Measurements from ENCODE around the gene GATA2. TPM values are rescaled to one million over a fixed set of nuclear protein-coding genes. Genes with fewer than 3 reads are reported as not detected.

The GATA2 gene
- total and polyA plus RNA-seq, 2 of the 13 experiments (the other 11 are each of a cell fraction or from before 2014, with no cell fraction given), result 3.5 to 6.2 TPM

DNA sequence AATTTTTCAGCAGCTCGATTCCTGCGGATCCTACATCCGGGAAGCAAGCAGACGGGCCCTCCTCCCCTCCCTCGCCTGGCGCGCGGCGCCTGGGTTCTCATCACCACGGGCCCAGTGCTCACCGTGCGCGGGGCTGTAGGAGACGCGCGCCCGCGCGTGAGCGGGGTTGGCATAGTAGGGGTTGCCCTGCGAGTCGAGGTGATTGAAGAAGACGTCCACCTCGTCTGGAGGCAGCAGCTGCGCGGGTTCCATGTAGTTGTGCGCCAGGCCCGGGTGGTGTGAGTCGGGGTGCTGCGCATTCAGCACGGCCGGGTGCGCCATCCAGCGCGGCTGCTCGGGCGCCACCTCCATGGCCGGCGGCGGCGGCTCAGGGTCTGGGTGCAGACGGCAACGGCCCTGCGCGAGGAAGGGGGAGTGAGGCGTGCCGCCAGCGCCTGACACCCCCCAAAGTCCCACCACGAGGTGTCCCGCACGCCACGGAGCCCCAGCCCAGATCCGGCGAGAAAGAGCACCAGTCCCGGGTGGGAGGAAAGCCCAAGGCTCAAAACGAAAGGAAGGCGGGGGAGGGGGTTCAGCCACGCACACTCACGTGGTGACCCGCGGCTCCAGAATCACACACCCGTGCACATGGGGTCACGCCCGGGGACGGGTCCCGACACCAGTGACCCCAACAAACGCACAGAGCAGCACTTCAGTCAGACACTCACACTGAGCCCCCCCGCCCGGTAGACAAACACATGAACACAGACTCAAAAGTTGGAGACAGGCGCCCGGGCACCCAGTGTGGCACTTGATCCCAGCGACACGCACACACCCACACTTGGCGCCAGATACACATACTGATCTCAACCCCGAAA is 6.1 kb downstream of the GATA2 start:
- in situ Hi-C loops (cut with HindIII; ENCODE audit: extremely low pct_ligation_motif_present, low pct_unique_long_range_greater_than_20kb), result loop anchor here (5.0 kb wide), 2 partner anchors 60 to 180 kb away; no protein-coding TSS in a partner anchor
- no peak for TF ChIP-seq SAP130 (CRISPR knock-in tag; IDR thresholded peaks at IDR 0.05; ENCODE audit: low read depth)
- TF ChIP-seq SMARCE1 (IDR thresholded peaks at IDR 0.05; ENCODE audit: borderline replicate concordance), result no peak
- TF ChIP-seq, protein P1, sequence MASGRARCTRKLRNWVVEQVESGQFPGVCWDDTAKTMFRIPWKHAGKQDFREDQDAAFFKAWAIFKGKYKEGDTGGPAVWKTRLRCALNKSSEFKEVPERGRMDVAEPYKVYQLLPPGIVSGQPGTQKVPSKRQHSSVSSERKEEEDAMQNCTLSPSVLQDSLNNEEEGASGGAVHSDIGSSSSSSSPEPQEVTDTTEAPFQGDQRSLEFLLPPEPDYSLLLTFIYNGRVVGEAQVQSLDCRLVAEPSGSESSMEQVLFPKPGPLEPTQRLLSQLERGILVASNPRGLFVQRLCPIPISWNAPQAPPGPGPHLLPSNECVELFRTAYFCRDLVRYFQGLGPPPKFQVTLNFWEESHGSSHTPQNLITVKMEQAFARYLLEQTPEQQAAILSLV (CRISPR knock-in tag; IDR thresholded peaks at IDR 0.05; ENCODE audit: borderline replicate concordance), result no peak; the same call in 1 of the 2 replicates
- TF ChIP-seq ZNF12 (CRISPR knock-in tag; IDR thresholded peaks at IDR 0.05), result no peak
- TF ChIP-seq, protein P2, sequence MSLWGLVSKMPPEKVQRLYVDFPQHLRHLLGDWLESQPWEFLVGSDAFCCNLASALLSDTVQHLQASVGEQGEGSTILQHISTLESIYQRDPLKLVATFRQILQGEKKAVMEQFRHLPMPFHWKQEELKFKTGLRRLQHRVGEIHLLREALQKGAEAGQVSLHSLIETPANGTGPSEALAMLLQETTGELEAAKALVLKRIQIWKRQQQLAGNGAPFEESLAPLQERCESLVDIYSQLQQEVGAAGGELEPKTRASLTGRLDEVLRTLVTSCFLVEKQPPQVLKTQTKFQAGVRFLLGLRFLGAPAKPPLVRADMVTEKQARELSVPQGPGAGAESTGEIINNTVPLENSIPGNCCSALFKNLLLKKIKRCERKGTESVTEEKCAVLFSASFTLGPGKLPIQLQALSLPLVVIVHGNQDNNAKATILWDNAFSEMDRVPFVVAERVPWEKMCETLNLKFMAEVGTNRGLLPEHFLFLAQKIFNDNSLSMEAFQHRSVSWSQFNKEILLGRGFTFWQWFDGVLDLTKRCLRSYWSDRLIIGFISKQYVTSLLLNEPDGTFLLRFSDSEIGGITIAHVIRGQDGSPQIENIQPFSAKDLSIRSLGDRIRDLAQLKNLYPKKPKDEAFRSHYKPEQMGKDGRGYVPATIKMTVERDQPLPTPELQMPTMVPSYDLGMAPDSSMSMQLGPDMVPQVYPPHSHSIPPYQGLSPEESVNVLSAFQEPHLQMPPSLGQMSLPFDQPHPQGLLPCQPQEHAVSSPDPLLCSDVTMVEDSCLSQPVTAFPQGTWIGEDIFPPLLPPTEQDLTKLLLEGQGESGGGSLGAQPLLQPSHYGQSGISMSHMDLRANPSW (CRISPR knock-in tag; IDR thresholded peaks at IDR 0.05; ENCODE audit: borderline replicate concordance), result no peak
- TF ChIP-seq KDM1A (CRISPR knock-in tag; IDR thresholded peaks at IDR 0.05), result no peak
- no peak for TF ChIP-seq ZNF850 (CRISPR knock-in tag; conservative IDR thresholded peaks at IDR 0.05)
- TF ChIP-seq, protein P3, sequence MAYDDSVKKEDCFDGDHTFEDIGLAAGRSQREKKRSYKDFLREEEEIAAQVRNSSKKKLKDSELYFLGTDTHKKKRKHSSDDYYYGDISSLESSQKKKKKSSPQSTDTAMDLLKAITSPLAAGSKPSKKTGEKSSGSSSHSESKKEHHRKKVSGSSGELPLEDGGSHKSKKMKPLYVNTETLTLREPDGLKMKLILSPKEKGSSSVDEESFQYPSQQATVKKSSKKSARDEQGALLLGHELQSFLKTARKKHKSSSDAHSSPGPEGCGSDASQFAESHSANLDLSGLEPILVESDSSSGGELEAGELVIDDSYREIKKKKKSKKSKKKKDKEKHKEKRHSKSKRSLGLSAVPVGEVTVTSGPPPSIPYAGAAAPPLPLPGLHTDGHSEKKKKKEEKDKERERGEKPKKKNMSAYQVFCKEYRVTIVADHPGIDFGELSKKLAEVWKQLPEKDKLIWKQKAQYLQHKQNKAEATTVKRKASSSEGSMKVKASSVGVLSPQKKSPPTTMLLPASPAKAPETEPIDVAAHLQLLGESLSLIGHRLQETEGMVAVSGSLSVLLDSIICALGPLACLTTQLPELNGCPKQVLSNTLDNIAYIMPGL (CRISPR knock-in tag; IDR thresholded peaks at IDR 0.05; ENCODE audit: borderline replicate concordance in 1 of 2, low read depth in 1 of 2), result peak in 1 of 2 experiments; percentile 28; a peak in 1 of 4 replicates
- peak; percentile 6; the same call in 1 of the 2 replicates for TF ChIP-seq ZNF292 (CRISPR knock-in tag; IDR thresholded peaks at IDR 0.05; ENCODE audit: borderline replicate concordance, low read depth)
- TF ChIP-seq, protein P4, sequence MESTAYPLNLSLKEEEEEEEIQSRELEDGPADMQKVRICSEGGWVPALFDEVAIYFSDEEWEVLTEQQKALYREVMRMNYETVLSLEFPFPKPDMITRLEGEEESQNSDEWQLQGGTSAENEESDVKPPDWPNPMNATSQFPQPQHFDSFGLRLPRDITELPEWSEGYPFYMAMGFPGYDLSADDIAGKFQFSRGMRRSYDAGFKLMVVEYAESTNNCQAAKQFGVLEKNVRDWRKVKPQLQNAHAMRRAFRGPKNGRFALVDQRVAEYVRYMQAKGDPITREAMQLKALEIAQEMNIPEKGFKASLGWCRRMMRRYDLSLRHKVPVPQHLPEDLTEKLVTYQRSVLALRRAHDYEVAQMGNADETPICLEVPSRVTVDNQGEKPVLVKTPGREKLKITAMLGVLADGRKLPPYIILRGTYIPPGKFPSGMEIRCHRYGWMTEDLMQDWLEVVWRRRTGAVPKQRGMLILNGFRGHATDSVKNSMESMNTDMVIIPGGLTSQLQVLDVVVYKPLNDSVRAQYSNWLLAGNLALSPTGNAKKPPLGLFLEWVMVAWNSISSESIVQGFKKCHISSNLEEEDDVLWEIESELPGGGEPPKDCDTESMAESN (CRISPR knock-in tag; conservative IDR thresholded peaks at IDR 0.05), result no peak
- TF ChIP-seq ATF1 (CRISPR knock-in tag; IDR thresholded peaks at IDR 0.05), result no peak
- TF ChIP-seq, protein P5, sequence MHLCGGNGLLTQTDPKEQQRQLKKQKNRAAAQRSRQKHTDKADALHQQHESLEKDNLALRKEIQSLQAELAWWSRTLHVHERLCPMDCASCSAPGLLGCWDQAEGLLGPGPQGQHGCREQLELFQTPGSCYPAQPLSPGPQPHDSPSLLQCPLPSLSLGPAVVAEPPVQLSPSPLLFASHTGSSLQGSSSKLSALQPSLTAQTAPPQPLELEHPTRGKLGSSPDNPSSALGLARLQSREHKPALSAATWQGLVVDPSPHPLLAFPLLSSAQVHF (CRISPR knock-in tag; IDR thresholded peaks at IDR 0.05), result no peak
- no peak for TF ChIP-seq ZNF670 (CRISPR knock-in tag; IDR thresholded peaks at IDR 0.05; ENCODE audit: borderline replicate concordance)
- peak; percentile 42; the same call in 1 of the 2 replicates for TF ChIP-seq MTA1 (CRISPR knock-in tag; IDR thresholded peaks at IDR 0.05; ENCODE audit: borderline replicate concordance)

More for the DNA sequence above, 6.1 kb downstream of the GATA2 start:
- Histone ChIP-seq H3K4me1 (ENCODE audit: insufficient read depth, low read length) (peaks cover 27% of the 10 kb centered on the region), H3K4me3 (replicated peaks in 1 of 3; ENCODE audit: insufficient read depth in 1 of 3, low read depth in 2 of 3, low read length in 3 of 3) (peak overlapping the region; percentile 87 to 91 (median 87)), H3K9me3 (ENCODE audit: low read length) (no peaks in the 10 kb centered on the region), H3K27me3 (ENCODE audit: control insufficient read depth in 1 of 2, insufficient read depth in 2 of 2, low read length in 2 of 2) (no peaks in the 10 kb centered on the region), H3K79me2 (ENCODE audit: insufficient read depth, low read length) (peaks cover 8% of the 10 kb centered on the region), H2AFZ (ENCODE audit: low read length) (no peak overlapping the region), H3K9ac (ENCODE audit: insufficient read depth, low read depth, low read length) (peak overlapping the region; percentile 88), H4K20me1 (ENCODE audit: insufficient read depth, low read length) (peaks cover 9% of the 10 kb centered on the region; the same call in 1 of the 2 replicates), H3K4me2 (ENCODE audit: low read depth, low read length) (peak overlapping the region; percentile 94), H3K27ac (ENCODE audit: extremely low read length, insufficient read depth, low read length) (peak overlapping the region; percentile 53), H3K36me3 (replicated peaks in 1 of 2; ENCODE audit: control insufficient read depth in 1 of 2, insufficient read depth in 2 of 2, low read length in 2 of 2) (peaks cover 6 to 29% of the 10 kb centered on the region in 2 experiments; a peak in 3 of 5 replicates)
- CTCF ChIA-PET (ENCODE audit: low intra/inter-chr PET ratio, low total read pairs), result no interaction called here
- intact Hi-C loops (cut with micrococcal nuclease; ENCODE audit: unreplicated experiment), result no loop called here
- DNase-seq (ENCODE audit: low spot score) (no peak), FAIRE-seq (no peak), ATAC-seq (peak; percentile 16)
- TSS peak; percentile 48 for BruUV-seq (replicated peaks)
- WGBS (ENCODE audit: low lambda C conversion rate), result 6% methylated on average over 14 of the region's 75 CpGs
- POLR2A ChIA-PET, result interaction anchor here (1.0 kb wide), 1 partner anchor 269 kb away, joined by 3 read pairs; no protein-coding TSS in a partner anchor
